ENCODE results near the gene EN2.

DNA sequence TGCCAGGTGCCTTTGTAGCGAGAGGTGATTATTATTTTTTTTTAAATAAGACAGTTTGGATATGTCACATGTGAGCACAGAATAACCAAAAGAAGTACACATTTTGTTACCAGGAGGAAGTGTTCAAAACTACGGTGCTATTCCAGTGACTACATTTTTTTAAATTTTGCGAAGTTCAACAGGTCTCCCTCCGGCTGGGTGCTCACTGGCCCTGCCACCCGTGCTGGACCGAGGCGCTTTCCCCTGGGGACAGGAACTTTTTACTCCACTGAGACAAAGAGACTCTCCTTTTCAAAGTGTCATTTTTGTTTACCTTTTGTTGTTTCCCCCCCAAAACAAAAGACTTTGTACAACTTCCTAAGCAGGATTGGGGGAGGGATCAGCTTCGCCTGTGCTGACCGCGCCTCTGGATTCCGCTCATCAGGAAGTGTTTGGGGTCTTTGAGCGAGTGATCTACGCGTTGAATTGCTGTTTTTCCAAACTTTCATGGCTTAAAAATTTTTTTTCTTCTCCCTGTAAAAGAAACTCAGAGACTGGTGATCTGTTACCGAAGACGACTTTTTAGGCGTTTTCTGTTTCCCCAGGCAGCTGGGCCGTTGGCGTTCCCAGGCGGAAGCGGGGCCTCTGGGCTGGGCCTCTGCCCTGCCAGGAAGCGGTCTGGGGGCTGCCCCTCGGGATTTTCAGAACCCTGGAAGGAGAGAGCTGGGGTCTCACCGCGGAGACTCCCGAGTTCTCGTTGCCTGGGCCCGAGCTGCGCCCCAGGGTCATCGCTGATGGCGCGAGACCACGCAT is 7.2 kb downstream of the EN2 start:
- TF ChIP-seq POLR2A (IDR thresholded peaks at IDR 0.05; ENCODE audit: low read depth, low read length) (no peak), RAD21 (IDR thresholded peaks at IDR 0.05; ENCODE audit: low read length) (no peak), NFE2L2 (IDR thresholded peaks at IDR 0.05; ENCODE audit: low read depth, low read length) (no peak), RFX5 (IDR thresholded peaks at IDR 0.05; ENCODE audit: low read depth, low read length) (no peak), MAZ (IDR thresholded peaks at IDR 0.05; ENCODE audit: borderline replicate concordance, low read depth, low read length) (no peak)
- TF ChIP-seq, protein P1, sequence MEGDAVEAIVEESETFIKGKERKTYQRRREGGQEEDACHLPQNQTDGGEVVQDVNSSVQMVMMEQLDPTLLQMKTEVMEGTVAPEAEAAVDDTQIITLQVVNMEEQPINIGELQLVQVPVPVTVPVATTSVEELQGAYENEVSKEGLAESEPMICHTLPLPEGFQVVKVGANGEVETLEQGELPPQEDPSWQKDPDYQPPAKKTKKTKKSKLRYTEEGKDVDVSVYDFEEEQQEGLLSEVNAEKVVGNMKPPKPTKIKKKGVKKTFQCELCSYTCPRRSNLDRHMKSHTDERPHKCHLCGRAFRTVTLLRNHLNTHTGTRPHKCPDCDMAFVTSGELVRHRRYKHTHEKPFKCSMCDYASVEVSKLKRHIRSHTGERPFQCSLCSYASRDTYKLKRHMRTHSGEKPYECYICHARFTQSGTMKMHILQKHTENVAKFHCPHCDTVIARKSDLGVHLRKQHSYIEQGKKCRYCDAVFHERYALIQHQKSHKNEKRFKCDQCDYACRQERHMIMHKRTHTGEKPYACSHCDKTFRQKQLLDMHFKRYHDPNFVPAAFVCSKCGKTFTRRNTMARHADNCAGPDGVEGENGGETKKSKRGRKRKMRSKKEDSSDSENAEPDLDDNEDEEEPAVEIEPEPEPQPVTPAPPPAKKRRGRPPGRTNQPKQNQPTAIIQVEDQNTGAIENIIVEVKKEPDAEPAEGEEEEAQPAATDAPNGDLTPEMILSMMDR (conservative IDR thresholded peaks at IDR 0.05; ENCODE audit: low read depth, low read length), result no peak
